Bronchial smooth muscle cell (primary cell): ENCODE results near the gene TLK1. TPM values are rescaled to one million over a fixed set of nuclear protein-coding genes. Genes with fewer than 3 reads are reported as not detected.

Experiments used
- total RNA-seq: library from RNA; depleted of rRNA; stranded (reverse); fragments of >200 nt; gene quantifications from 2 replicates; pipeline ENCODE4 v1.2.1, GENCODE V29; 2014

Gene TLK1
- total RNA-seq, result 15.3 and 17.8 TPM in 2 replicates

DNA sequence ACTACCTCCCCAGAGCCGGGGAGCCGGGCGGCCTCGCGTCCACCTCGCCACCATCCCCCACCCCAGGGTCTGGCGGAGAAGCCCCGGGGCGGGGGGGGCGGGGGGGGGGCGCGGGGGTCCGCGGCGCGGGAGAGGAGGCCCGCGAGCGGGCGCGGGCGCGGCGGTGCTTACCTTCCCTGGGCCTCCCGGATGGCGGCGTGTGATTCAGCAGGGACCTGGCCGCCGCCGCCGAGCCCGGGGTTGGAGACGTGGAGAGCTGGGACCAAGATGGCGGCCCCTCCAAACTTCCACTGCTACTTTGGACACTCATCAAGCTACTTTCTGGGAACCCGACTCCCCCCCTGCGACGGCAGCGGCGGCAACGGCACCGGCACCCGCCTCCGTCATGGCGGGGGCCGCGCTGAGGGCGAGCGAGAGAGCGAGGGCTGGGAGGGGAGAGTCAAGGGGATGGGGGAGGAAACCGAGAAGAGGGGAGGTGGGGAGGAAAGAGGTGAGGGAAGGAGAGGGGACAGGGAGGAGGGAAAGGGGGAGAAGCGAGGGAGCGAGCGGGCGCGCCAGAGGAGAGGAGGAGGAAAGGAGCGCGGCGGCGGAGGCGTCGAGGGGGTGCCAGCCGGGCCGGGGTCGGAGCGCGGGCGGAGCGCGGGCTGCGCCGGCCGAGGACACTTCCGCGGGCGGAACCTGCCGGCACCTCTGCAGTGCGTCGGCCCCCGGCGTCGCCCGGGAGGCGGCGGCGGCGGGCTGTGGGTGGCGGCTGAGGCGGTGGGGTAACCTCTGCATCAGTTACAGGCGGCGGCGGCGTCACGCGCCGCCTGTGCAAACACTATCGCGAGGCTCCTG lies at the start of gene TLK1:
TLK1 (minus strand) TSS at position 775 of the 837 bp plus-strand sequence; CDS start at position 310, 465 bp downstream.

Other genes with a start within 250 kb of the TLK1 start
- gene GORASP2, start 231.6 kb downstream of the TLK1 start, total RNA-seq, result 19.3 and 24.1 TPM in 2 replicates